Astrocyte of the spinal cord (primary cell): ENCODE results near the gene ELAVL3.
"Not testable (repeated sequence)": the region's sequence is repeated elsewhere in the genome, so short reads cannot be mapped to it uniquely, and the experiment has no call there.

Experiments used
- DNase-seq: peaks from one replicate; pipeline ENCODE4 v3.0.0; 2011; ENCODE audit warnings: low read depth, low spot score
- H3K4me3 ChIP-seq: 2 replicates; pipeline ENCODE4 v1.5.1; 2011; ENCODE audit warnings: low read depth, mild to moderate bottlenecking, low read length, moderate library complexity
- in situ Hi-C: cut with HindIII; loops from 2 replicates; pipeline ENCODE4 v1.10.0; 2017; ENCODE audit warnings: low sequenced_read_pairs
- TF ChIP-seq, protein P1 (sequence below): IDR thresholded peaks from 2 replicates; pipeline ENCODE4 v1.5.1; 2012; ENCODE audit warnings: low read depth, mild to moderate bottlenecking, low read length, inconsistent platforms

The ELAVL3 gene

DNA sequence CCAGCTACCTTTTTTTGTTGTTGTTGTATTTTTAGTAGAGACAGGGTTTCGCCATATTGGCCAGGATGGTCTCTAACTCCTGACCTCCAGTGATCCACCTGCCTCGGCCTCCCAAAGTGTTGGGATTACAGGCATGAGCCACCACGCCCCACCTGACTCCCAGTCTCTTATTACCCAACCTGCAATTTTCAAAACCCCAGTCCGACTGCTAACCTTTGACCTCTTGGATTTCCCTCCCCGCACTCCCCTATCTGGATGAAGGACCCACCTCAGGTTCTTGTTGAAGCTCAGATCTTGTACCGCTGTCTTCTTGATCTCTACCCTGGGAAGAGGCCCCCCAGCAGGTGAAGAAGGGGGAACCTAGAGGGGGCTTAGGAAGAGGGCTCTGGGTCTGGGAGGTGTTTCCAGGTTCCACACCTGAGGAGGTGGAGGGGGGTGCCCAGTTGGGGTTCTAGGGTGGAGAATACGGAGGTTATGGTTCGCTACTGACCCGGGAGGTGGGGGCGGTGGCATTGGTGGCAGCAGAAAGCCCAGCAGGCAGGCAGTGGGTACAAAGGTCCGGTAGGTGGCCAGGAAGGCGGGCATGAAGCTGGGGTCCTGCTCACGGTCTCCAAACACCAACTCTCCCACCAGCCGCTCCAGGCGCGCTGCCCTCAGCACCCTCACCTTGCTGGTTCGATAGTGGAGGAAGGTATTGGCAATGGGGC lies 64.3 kb downstream of the ELAVL3 start:
- DNase-seq, result no peak
- in situ Hi-C loops, result no loop called here
- H3K4me3 ChIP-seq, result no peak overlapping the region
- TF ChIP-seq, protein P1, sequence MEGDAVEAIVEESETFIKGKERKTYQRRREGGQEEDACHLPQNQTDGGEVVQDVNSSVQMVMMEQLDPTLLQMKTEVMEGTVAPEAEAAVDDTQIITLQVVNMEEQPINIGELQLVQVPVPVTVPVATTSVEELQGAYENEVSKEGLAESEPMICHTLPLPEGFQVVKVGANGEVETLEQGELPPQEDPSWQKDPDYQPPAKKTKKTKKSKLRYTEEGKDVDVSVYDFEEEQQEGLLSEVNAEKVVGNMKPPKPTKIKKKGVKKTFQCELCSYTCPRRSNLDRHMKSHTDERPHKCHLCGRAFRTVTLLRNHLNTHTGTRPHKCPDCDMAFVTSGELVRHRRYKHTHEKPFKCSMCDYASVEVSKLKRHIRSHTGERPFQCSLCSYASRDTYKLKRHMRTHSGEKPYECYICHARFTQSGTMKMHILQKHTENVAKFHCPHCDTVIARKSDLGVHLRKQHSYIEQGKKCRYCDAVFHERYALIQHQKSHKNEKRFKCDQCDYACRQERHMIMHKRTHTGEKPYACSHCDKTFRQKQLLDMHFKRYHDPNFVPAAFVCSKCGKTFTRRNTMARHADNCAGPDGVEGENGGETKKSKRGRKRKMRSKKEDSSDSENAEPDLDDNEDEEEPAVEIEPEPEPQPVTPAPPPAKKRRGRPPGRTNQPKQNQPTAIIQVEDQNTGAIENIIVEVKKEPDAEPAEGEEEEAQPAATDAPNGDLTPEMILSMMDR, result no peak

DNA sequence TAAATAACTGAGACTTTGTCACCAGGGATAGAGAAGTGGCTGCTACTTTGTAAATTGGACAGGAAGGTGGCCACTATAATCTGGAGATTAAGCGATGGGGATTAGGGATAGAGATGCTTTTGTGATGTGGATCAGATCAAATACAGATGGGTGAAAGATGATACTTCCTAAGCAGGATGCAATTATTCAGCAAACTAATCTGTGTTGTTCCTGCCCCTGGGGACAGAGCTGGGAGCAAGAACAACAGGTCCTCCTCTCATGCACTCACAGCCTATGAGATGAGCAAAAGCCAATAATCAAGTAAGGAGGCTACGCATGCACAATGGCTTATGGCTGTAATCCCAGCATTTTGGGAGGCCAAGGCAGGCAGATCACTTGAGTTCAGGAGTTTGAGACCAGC lies 66.3 kb downstream of the ELAVL3 start:
- H3K4me3 ChIP-seq, result no peak overlapping the region
- TF ChIP-seq, protein P1, result no peak
- no peak for DNase-seq
- in situ Hi-C loops, result no loop called here

DNA sequence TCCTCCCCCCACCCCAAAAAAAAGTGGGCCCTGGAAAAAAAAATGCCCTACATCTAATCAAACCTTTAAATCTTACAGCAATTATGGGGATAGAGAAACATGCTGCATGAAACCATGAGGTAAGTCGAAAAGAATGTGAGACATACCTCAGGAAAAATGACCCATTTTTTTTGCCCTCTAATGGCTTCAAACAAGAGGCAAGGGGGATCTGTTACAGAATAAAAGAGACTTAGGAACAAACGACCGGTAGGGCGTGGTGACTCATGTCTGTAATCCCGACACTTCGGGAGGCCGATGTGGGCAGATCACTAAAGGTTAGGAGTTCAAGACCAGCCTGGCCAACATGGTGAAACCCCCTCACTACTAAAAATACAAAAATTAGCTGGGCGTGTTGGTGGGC lies 70.2 kb downstream of the ELAVL3 start:
- TF ChIP-seq, protein P1, result no peak
- DNase-seq, result peak; percentile 12
- in situ Hi-C loops, result no loop called here
- no peak overlapping the region for H3K4me3 ChIP-seq

DNA sequence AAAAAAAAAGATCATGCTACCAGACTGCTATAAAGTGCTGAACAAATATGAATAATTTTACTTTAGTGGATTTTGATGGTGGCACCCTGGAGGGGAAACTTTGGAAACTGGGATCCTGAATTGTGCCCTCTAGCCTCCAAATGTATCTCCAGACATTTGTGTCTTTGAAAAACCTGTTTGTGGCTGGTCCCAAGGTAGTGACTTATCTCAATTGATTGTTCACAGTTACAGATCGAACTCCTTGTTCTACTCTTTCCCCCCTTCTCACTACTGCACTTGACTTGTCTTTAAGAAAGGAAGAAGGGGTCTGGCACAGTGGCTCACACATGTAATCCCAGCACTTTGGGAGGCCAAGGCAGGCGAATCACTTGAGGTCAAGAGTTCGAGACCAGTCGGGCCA lies 72.3 kb downstream of the ELAVL3 start:
- TF ChIP-seq, protein P1, result no peak
- in situ Hi-C loops, result no loop called here

DNA sequence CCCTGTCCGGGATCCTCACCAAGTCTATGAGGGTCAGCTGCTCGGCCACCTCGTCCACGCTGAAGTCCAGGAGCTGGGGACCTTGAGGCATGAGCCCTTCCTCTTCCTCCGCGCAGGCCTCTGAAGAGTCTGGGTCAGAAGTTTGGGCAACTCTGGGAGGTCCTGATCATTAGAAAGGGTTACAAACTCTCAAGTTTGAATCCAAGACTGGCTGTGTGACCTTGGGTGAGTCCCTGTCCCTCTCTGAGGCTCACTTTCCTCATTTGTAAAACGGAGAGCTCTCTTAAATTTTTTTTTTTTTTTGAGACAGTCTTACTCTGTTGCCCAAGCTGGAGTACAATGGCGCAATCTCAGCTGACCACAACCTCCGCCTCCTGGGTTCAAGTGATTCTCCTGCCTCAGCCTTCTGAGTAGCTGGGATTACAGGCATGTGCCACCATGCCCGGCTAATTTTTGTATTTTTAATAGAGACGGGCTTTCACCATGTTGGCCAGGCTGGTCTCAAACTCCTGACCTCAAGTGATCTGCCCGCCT lies 74.1 kb downstream of the ELAVL3 start:
- DNase-seq, H3K4me3 ChIP-seq, in situ Hi-C loops: not testable (repeated sequence)

More for the DNA sequence above, 72.3 kb downstream of the ELAVL3 start:
- DNase-seq, result no peak
- H3K4me3 ChIP-seq, result no peak overlapping the region

DNA sequence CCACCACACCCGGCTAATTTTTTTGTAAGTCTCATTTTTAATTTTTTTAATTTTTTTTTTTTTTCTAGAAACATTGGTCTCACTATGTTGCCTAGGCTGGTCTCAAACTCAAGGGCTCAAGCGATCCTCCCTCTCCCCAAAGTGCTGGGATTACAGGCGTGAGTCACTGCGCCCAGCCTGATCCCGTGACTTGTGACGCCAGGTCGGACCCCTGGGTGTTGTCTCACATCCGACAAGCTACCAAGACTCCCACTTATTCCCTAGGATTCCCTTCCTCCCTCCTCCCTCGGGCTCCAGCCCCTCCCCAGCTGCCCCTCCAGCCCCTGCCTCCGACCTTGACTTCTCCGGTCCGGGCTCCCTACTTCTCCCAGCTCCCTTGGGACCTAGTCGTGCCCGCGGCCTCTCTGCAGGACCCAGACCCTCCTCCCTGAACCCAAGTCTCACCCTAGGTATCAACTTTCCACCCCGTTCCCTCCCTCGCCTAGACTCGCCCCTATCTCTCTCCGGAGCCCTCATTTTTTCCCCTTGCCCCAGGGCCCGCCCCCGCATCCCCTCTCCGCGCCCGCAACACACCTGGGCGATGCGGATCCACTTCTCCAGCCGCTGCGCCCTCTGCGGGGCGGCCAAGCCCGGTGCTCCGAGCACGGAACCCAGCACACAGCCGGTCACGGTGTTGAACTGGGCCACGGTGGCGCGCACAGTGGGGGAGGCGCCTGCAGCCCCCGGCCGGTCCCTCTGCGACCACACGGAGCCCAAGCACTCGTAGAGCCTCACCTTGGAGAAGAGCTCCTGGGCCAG lies 74.8 kb downstream of the ELAVL3 start:
- no peak overlapping the region for H3K4me3 ChIP-seq
- in situ Hi-C loops, result no loop called here
- TF ChIP-seq, protein P1, result peak; percentile 49
- no peak for DNase-seq

DNA sequence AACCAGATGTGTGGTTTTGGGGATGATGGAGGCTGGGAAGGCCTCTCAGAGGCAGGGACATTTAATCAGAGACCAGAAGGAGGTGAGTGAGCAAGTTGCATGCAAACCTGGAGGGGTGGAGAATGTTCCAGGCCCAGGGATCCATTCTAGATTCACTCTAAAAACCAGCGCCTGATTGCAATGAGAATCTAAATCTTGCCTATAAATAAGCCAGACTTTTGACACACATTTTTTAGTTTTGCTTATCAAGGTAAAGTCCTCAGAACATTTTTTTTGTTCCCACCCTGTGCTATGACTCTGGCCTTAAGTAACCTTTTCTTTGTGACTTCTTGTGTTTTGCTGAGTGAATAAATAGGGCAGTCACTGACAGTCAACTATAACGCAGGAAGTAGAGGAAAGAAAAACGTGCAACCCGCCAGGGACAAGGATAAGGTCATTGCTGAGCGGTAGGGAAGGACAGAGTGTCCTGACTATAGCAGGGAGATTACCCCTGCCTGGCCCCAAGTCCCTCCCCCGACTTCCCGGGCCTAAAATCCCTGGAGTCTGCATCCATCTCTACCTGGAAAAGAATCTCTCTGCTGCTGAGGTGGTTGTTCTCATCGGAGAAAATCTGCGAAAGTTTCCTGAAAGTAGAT lies 76.1 kb downstream of the ELAVL3 start:
- H3K4me3 ChIP-seq, result no peak overlapping the region
- TF ChIP-seq, protein P1, result no peak
- no peak for DNase-seq
- in situ Hi-C loops, result no loop called here
